Activated T-cell treated with anti-CD3 and anti-CD28 coated beads, Interleukin-2, amount 50 U/mL, for 4 hours (primary cell): ENCODE results near the gene OR2T5. TPM values are rescaled to one million over a fixed set of nuclear protein-coding genes. Genes with fewer than 3 reads are reported as not detected.
"Not testable (repeated sequence)": the region's sequence is repeated elsewhere in the genome, so short reads cannot be mapped to it uniquely, and the experiment has no call there.

Experiments
- ATAC-seq, 2 donors: fragments of 200-7000 bp; cut with Tn5 transposase; one replicate each; pipeline ENCODE4 v1.10.0; 2021
- DNase-seq: peaks from one replicate; pipeline ENCODE4 v3.0.0-alpha.2; 2020
- H3K27me3 Mint-ChIP-seq: one replicate; pipeline ENCODE4 v1.8.0; 2021; ENCODE audit warnings: low read depth, mixed read lengths
- H3K36me3 Mint-ChIP-seq: one replicate; pipeline ENCODE4 v1.8.0; 2022; ENCODE audit warnings: mixed read lengths; ENCODE audit not compliant: insufficient read depth
- H3K4me1 Mint-ChIP-seq: one replicate; pipeline ENCODE4 v1.8.0; 2021; ENCODE audit warnings: low read depth, mixed read lengths
- H3K4me3 Mint-ChIP-seq: one replicate; pipeline ENCODE4 v1.8.0; 2021; ENCODE audit warnings: mild to moderate bottlenecking, moderate library complexity, mixed read lengths
- H3K9me3 Mint-ChIP-seq: one replicate; pipeline ENCODE4 v1.8.0; 2021; ENCODE audit warnings: mixed read lengths
- total RNA-seq, 3 donors: library from RNA; stranded (reverse); gene quantifications; one replicate each; pipeline ENCODE4 v1.2.1, GENCODE V29; 2021

The OR2T5 gene, protein sequence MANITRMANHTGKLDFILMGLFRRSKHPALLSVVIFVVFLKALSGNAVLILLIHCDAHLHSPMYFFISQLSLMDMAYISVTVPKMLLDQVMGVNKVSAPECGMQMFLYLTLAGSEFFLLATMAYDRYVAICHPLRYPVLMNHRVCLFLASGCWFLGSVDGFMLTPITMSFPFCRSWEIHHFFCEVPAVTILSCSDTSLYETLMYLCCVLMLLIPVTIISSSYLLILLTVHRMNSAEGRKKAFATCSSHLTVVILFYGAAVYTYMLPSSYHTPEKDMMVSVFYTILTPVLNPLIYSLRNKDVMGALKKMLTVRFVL
- not detected for total RNA-seq

GRCh38 chr1:248488289-248488688 is at the start of gene OR2T5:
Gene OR2T5, plus strand, starts transcription at chr1:248488589. Its CDS starts 0 bp downstream, at chr1:248488589.
- not testable (repeated sequence) for ATAC-seq, DNase-seq, H3K27me3 Mint-ChIP-seq, H3K36me3 Mint-ChIP-seq, H3K9me3 Mint-ChIP-seq, H3K4me1 Mint-ChIP-seq, H3K4me3 Mint-ChIP-seq

DNA sequence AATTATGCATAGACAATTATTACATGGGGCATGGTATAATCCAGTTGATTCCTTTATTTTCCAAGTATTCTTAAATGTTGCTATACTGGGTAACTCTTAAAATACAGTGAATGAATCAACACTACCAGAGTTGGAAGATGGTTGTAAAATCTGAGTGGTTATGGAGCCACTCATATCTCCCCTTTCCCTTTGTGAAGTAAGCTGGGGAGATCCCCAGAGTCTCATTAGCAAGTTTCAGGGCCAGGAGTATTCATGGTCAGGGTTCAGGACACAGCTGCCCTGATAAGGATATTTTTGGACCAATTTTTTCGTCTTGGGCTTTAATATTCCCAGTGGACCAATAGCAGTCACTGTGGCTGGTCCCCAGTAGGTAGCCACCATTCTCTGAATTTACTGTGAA is 49.7 kb upstream of the OR2T5 start:
- not testable (repeated sequence) for ATAC-seq, H3K4me3 Mint-ChIP-seq, H3K27me3 Mint-ChIP-seq, DNase-seq, H3K36me3 Mint-ChIP-seq, H3K4me1 Mint-ChIP-seq, H3K9me3 Mint-ChIP-seq

DNA sequence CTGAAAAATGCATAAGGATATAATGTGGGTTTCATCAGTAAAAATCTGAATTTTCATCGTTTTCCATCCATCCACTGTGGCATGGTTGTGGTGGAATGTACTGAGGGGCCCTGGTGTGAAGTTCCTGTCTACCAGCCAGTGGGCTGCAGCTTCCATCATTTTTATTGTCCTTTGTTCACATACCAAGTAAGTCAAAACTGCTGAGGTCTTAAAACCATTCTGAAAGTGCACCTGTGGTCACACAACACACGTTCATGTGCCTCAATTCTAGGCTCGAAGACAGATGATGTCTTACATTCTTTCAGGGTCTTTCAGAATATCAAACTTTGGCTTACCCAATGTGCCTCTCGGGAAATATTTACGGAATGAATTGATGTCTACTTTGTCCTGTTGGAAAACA is 49.1 kb upstream of the OR2T5 start:
- ATAC-seq, H3K9me3 Mint-ChIP-seq, DNase-seq, H3K36me3 Mint-ChIP-seq, H3K4me1 Mint-ChIP-seq, H3K4me3 Mint-ChIP-seq, H3K27me3 Mint-ChIP-seq: not testable (repeated sequence)

DNA sequence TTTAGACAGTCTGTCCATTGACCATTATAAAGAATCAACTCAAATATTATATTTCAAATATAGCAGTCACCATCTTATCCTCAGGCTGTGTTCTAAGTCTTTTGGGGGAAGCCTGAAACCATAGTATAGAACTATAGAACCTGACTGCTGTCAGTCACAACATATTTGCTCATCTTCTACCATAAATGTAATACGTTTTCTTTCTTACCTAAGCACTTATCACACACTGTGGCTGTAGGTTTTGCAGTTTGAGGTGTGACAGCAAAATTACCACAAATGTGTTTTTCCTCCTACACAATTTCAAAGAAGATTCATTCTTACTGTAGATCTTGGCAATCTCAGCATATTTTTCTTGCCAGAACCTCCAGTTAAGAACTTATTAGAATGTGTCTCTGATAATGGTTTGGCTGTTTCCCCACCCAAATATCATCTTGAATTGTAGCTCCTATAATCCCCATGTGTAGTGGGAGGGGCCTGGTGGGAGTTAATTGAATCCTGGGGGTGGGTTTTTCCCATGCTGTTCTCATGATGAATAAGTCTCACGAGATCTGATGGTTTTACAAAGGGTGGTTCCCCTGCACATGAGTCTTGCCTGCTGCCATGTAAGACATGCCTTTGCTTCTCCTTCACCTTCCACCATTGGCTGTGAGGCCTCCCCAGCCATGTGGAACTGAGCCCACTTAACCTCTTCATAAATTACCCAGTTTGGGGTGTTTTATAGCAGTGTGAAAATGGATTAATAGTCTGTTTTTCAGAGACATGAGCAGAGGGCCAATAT is 45.7 kb upstream of the OR2T5 start:
- peak; percentile 30 to 38 for ATAC-seq
- not testable (repeated sequence) for H3K9me3 Mint-ChIP-seq, DNase-seq, H3K27me3 Mint-ChIP-seq, H3K4me1 Mint-ChIP-seq, H3K36me3 Mint-ChIP-seq, H3K4me3 Mint-ChIP-seq

DNA sequence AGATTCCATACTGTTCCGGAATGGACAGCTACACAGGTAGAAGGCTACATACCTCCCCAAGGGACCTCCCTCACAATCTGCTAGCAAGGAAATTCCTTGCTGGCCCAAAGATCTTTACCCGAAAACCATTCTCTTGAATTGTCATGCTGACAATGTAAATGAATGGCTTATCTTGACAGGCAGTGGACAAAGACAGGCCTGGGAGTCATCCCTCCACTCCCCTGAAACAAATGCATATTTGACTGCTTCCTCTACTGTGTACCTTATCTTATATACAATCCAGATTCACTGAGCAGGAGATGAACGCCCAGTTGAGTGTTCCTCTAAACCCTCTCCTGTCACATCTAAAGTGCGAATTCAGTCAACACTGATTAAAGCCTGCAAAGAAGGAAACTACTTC is 43.8 kb upstream of the OR2T5 start:
- not testable (repeated sequence) for H3K9me3 Mint-ChIP-seq, H3K36me3 Mint-ChIP-seq, H3K4me3 Mint-ChIP-seq, ATAC-seq, DNase-seq, H3K4me1 Mint-ChIP-seq, H3K27me3 Mint-ChIP-seq

GRCh38 chr1:248445399-248445798 is 43.0 kb upstream of the OR2T5 start, which contains the start of gene OR2T2:
Gene OR2T2, plus strand, starts transcription at chr1:248445637. Its CDS starts 7,161 bp downstream, at chr1:248452798.
- not testable (repeated sequence) for ATAC-seq, H3K4me1 Mint-ChIP-seq, H3K9me3 Mint-ChIP-seq, H3K27me3 Mint-ChIP-seq, DNase-seq, H3K36me3 Mint-ChIP-seq, H3K4me3 Mint-ChIP-seq

DNA sequence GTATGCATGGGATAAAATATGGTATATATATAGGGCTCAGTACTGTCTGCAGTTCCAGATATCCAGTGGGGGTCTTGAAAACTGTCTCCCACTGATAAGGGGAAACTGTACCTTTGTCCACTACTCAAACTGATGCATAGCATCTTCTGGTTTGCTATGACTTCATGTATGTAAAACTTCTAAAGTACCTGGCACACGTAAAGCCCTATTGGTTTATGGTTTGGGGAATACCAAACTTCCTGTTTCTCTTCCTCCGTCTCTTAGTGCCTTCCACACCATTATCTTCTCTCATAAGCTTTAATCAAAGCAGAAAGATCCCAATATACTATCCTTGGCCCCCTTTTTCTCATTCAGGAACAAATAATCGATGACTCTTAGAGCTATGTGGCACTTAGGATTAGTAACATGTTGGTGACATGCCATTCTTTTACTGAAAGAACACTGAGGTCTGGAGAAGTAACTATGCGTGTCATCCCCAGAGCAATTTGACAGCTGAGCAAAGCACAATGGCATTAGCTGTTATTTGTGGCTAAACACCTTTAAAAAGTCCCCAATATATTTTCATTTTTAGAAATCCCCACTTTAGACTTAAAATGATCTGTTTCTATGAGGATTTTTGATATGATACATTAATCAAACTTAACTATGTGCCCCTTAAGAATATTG is 39.8 kb upstream of the OR2T5 start:
- not testable (repeated sequence) for H3K4me1 Mint-ChIP-seq, ATAC-seq, H3K36me3 Mint-ChIP-seq, DNase-seq, H3K9me3 Mint-ChIP-seq, H3K4me3 Mint-ChIP-seq, H3K27me3 Mint-ChIP-seq

- ATAC-seq: not testable (repeated sequence)
Observed at GRCh38 chr1:248449821-248450465, 38.4 kb upstream of the OR2T5 start.

DNA sequence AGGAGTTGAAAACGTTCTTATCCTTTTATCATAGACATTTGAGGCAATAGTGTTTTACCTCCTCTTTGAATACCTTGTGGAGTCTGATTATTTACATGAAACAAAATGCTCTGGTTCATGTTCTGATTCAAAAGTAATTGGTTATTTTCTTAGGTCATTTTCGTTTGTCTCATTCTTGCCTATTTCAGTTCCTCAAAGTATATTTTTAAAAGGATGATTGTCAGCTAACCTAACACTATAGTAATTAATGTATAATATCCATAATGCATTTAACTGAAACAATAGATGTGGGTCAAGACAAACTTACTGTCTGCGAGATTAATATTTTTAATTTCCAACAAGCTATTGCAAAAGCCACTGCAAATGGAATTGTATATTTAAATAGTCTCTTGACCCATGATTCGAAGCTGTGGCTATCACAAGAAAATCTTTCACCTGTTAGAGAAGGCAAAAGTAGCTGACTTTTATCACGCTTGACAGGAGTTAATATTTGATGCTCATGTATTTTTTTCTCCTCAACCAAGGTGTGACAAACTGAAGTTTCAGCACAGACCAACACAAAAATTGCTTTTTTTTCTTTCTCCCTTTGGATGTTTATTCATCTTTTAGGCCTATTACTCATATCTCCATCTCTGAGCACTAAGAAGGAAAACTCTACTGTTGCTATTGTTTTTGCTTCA is 37.8 kb upstream of the OR2T5 start:
- not testable (repeated sequence) for H3K36me3 Mint-ChIP-seq, DNase-seq, H3K4me1 Mint-ChIP-seq, H3K27me3 Mint-ChIP-seq, ATAC-seq, H3K9me3 Mint-ChIP-seq, H3K4me3 Mint-ChIP-seq

More at GRCh38 chr1:248449821-248450465, 38.4 kb upstream of the OR2T5 start:
- H3K4me1 Mint-ChIP-seq, H3K4me3 Mint-ChIP-seq, H3K9me3 Mint-ChIP-seq, H3K27me3 Mint-ChIP-seq, H3K36me3 Mint-ChIP-seq, DNase-seq: not testable (repeated sequence)

DNA sequence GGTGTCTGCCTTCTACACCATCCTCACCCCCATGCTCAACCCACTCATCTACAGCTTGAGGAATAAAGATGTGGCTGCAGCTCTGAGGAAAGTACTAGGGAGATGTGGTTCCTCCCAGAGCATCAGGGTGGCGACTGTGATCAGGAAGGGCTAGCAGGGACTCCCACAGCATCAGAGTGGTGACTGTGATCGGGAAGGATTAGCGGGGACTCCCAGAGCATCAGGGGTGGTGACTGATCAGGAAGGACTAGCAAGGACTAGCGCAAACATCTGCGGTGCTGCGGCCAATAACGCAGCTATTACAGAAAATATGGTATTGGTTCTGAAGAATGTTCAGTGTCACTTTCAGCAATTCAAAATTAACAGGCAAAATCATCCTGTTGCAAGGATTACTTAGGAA is 34.8 kb upstream of the OR2T5 start:
- not testable (repeated sequence) for DNase-seq, H3K27me3 Mint-ChIP-seq, H3K36me3 Mint-ChIP-seq, H3K9me3 Mint-ChIP-seq, ATAC-seq, H3K4me3 Mint-ChIP-seq, H3K4me1 Mint-ChIP-seq

- H3K4me3 Mint-ChIP-seq, H3K4me1 Mint-ChIP-seq, H3K36me3 Mint-ChIP-seq, H3K9me3 Mint-ChIP-seq, ATAC-seq, H3K27me3 Mint-ChIP-seq, DNase-seq: not testable (repeated sequence)
Observed at GRCh38 chr1:248455045-248455444, 33.3 kb upstream of the OR2T5 start.

GRCh38 chr1:248456635-248457034 is 31.8 kb upstream of the OR2T5 start:
- H3K27me3 Mint-ChIP-seq, ATAC-seq, H3K4me1 Mint-ChIP-seq, H3K4me3 Mint-ChIP-seq, H3K36me3 Mint-ChIP-seq, H3K9me3 Mint-ChIP-seq, DNase-seq: not testable (repeated sequence)

DNA sequence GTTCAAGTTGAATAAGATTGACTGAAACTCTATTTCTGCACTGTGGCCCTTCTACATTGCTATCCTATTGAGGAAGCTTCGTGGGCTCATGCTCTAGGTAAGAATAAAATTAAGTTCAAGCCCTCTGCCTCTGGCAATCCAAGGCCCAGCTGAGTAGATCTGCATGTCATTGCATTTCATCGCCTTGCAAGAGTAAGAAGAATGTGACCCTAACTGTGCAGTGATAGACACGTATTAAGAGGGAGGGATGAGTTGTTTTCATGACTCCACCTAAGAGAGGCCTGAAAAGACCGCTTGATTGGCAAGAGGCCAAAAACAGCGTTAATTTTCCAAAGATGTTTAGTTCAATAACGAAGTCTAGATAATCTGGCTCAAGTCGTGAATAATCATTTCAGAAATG is 29.3 kb upstream of the OR2T5 start:
- not testable (repeated sequence) for H3K27me3 Mint-ChIP-seq, H3K4me3 Mint-ChIP-seq, H3K9me3 Mint-ChIP-seq, H3K36me3 Mint-ChIP-seq, H3K4me1 Mint-ChIP-seq, DNase-seq, ATAC-seq

DNA sequence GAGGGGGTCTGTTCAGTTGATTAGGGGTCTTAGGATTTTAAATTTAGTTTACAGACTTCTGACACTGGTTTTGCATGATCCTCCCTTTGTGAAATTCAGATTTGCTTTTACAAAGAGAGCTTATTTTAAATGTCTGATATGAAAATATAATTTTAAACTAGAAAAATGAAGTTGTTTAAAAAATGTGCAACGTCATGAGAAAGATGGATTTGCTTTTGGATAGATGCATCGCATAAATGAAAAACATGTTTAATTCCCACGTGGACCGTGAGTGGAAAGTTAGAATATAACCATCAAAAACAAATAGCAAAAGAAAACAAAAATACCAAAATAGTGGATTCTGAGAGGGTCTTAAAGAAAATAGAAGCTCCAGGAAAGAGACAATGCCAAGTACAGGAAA is 17.2 kb upstream of the OR2T5 start:
- H3K36me3 Mint-ChIP-seq: peaks cover 7% of the 10 kb centered on the region
- H3K4me1 Mint-ChIP-seq: no peaks in the 10 kb centered on the region
- DNase-seq (no peak), ATAC-seq (no peak)
- H3K27me3 Mint-ChIP-seq: peaks cover 3% of the 10 kb centered on the region
- peaks cover 8% of the 10 kb centered on the region for H3K9me3 Mint-ChIP-seq
- H3K4me3 Mint-ChIP-seq: no peak overlapping the region
